ENCODE results near the gene SMIM21. TPM values are rescaled to one million over a fixed set of nuclear protein-coding genes. Genes with fewer than 3 reads are reported as not detected.

The SMIM21 gene
- total RNA-seq, 3 donors from 2014 or later (not counting 1 experiment from before 2014, with no cell fraction given), result not detected

DNA sequence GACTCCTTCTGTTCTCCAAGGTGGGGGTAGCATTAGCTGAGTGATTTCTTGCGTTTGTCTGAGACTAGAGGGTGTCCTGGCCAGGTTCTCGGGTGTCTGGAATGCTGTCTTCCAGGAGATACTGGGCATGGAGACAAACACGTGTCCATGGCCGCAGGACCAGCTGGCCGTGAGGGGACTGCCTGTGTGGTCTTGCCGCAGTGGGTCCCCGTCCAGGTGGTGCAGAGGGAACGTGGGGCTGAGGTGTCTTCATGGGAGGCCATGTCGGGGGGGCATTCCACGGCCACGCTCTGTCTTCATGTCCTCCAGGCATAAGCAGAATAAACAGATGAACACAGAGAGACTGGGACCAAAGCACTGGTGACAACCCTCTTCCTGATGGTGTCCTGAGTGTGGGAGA lies 66.6 kb downstream of the SMIM21 start:
- peaks cover 16 to 17% of the 10 kb centered on the region in 2 donors for H3K27me3 Mint-ChIP-seq (ENCODE audit: low read depth in 2 of 2)
- no peaks in the 10 kb centered on the region for H3K4me1 Mint-ChIP-seq
- H3K36me3 Mint-ChIP-seq, result no peaks in the 10 kb centered on the region
- Histone ChIP-seq H3K27me3 (ENCODE audit: control insufficient read depth, insufficient read depth, low read length) (no peaks in the 10 kb centered on the region), H3K27ac (ENCODE audit: low read length) (no peak overlapping the region), H3K4me3 (ENCODE audit: low read length) (no peak overlapping the region), H3K9me3 (ENCODE audit: control insufficient read depth, insufficient read depth, low read length) (no peaks in the 10 kb centered on the region), H3K36me3 (ENCODE audit: control insufficient read depth, insufficient read depth, low read length) (no peaks in the 10 kb centered on the region), H3K4me1 (ENCODE audit: control insufficient read depth, insufficient read depth, low read length) (no peaks in the 10 kb centered on the region)
- intact Hi-C loops (cut with micrococcal nuclease), result loop anchor here (10.0 kb wide), 2 partner anchors 156 to 196 kb away; partner anchors contain the start of gene PTGR3
- DNase-seq (no peak), ATAC-seq (peak in 1 of 3 donors; percentile 19)
- no peak overlapping the region for H3K4me3 Mint-ChIP-seq
- TF ChIP-seq, protein P1, sequence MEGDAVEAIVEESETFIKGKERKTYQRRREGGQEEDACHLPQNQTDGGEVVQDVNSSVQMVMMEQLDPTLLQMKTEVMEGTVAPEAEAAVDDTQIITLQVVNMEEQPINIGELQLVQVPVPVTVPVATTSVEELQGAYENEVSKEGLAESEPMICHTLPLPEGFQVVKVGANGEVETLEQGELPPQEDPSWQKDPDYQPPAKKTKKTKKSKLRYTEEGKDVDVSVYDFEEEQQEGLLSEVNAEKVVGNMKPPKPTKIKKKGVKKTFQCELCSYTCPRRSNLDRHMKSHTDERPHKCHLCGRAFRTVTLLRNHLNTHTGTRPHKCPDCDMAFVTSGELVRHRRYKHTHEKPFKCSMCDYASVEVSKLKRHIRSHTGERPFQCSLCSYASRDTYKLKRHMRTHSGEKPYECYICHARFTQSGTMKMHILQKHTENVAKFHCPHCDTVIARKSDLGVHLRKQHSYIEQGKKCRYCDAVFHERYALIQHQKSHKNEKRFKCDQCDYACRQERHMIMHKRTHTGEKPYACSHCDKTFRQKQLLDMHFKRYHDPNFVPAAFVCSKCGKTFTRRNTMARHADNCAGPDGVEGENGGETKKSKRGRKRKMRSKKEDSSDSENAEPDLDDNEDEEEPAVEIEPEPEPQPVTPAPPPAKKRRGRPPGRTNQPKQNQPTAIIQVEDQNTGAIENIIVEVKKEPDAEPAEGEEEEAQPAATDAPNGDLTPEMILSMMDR (IDR thresholded peaks at IDR 0.05), result no peak
- 94% methylated on average over 11 of the region's 11 CpGs for WGBS (ENCODE audit: insufficient coverage)
- peaks cover 0 to 4% of the 10 kb centered on the region in 2 donors for H3K9me3 Mint-ChIP-seq
- H3K27ac Mint-ChIP-seq, result no peak overlapping the region

DNA sequence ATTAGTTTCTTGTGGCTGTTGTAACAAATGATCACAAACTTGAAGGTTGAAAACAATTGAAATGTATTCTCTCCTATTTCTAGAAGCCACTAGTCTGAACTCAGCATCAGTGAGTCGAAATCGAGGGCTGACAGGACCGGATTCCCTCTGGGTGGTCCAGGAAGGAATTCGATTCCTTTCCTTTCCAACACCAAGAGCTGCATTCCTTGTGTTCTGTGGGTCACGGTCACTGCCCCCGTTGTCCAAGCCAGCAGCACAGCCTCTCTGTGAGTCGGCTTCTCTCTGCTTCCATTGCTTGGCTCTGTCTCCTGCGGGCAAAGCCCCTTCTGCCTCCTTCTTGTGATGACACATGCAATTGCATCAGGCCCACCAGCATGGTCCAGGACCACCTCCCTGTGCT lies 67.3 kb downstream of the SMIM21 start:
- 91% methylated on average over 8 of the region's 8 CpGs for WGBS (ENCODE audit: insufficient coverage)
- Histone ChIP-seq H3K4me3 (ENCODE audit: low read length) (no peak overlapping the region), H3K9me3 (ENCODE audit: control insufficient read depth, insufficient read depth, low read length) (no peaks in the 10 kb centered on the region), H3K27me3 (ENCODE audit: control insufficient read depth, insufficient read depth, low read length) (no peaks in the 10 kb centered on the region), H3K27ac (ENCODE audit: low read length) (no peak overlapping the region), H3K4me1 (ENCODE audit: control insufficient read depth, insufficient read depth, low read length) (no peaks in the 10 kb centered on the region), H3K36me3 (ENCODE audit: control insufficient read depth, insufficient read depth, low read length) (no peaks in the 10 kb centered on the region)
- no peak overlapping the region for H3K4me3 Mint-ChIP-seq
- H3K4me1 Mint-ChIP-seq, result no peaks in the 10 kb centered on the region
- peaks cover 0 to 4% of the 10 kb centered on the region in 2 donors for H3K9me3 Mint-ChIP-seq
- no peak overlapping the region for H3K27ac Mint-ChIP-seq
- peaks cover 15 to 17% of the 10 kb centered on the region in 2 donors for H3K27me3 Mint-ChIP-seq (ENCODE audit: low read depth in 2 of 2)
- ATAC-seq, result no peak
- DNase-seq, result no peak
- TF ChIP-seq, protein P1 (IDR thresholded peaks at IDR 0.05), result no peak
- intact Hi-C loops (cut with micrococcal nuclease), result loop anchor here (10.0 kb wide), 2 partner anchors 155 to 195 kb away; partner anchors contain the start of gene PTGR3
- H3K36me3 Mint-ChIP-seq, result no peaks in the 10 kb centered on the region

Other genes with a start within 250 kb of the SMIM21 start
- 10 to 100 TPM; 27.4 to 29.4 (median 28.5) TPM for gene PTGR3, start 218.6 kb downstream of the SMIM21 start, total RNA-seq
- gene TSHZ1, start 216.9 kb downstream of the SMIM21 start, total RNA-seq, result 10 to 100 TPM; 44.3 to 51.6 (median 44.8) TPM